T-helper 1 cell (primary cell): ENCODE data around the gene ATP8A1.

Experiments used
- DNase-seq, 5 donors: peaks; one replicate each; pipeline ENCODE4 v3.0.0-alpha.2; 2012 to 2020

The ATP8A1 gene

GRCh38 chr4:42359711-42360110, 297.2 kb downstream of the ATP8A1 start:
- DNase-seq: no peak
